ENCODE measurements around the gene TEX36.

Gene TEX36

DNA sequence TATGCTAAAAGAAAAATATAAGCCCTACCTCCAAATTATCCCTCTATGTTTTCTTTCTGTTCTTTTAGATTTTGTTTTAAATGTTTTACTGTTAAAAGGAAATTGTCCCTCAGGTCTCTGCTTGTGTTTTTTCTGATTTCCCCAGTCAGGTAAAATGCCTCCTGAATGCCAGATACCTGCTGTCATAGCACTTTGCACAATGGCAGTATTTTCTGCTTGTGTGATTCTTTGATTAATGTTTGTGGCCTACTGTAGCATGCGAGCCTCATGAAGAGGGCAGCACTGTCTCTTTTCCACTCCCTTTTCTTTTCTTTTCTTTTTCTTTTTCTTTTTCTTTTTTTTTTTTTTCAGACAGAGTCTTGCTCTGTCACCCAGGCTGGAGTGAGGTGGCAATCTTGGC is 71.2 kb downstream of the TEX36 start:
- DNase-seq (ENCODE audit: extremely low read depth, insufficient read length), result no peak

GRCh38 chr10:125611216-125611615 is 71.7 kb downstream of the TEX36 start:
- TF ChIP-seq, protein P1, sequence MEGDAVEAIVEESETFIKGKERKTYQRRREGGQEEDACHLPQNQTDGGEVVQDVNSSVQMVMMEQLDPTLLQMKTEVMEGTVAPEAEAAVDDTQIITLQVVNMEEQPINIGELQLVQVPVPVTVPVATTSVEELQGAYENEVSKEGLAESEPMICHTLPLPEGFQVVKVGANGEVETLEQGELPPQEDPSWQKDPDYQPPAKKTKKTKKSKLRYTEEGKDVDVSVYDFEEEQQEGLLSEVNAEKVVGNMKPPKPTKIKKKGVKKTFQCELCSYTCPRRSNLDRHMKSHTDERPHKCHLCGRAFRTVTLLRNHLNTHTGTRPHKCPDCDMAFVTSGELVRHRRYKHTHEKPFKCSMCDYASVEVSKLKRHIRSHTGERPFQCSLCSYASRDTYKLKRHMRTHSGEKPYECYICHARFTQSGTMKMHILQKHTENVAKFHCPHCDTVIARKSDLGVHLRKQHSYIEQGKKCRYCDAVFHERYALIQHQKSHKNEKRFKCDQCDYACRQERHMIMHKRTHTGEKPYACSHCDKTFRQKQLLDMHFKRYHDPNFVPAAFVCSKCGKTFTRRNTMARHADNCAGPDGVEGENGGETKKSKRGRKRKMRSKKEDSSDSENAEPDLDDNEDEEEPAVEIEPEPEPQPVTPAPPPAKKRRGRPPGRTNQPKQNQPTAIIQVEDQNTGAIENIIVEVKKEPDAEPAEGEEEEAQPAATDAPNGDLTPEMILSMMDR (IDR thresholded peaks at IDR 0.05; ENCODE audit: insufficient read depth, low read length, poor library complexity, severe bottlenecking), result no peak
- no peaks in the 10 kb centered on the region for H3K27me3 ChIP-seq (replicated peaks; ENCODE audit: control insufficient read depth, insufficient read depth, low read length)
- no peak for DNase-seq (ENCODE audit: extremely low read depth, insufficient read length)
- H3K4me3 ChIP-seq (replicated peaks; ENCODE audit: low read depth, low read length), result no peak overlapping the region
- no peaks in the 10 kb centered on the region for H3K36me3 ChIP-seq (ENCODE audit: control insufficient read depth, insufficient read depth, low read length)

More for the DNA sequence above, 71.2 kb downstream of the TEX36 start:
- H3K27me3 ChIP-seq (replicated peaks; ENCODE audit: control insufficient read depth, insufficient read depth, low read length), result no peaks in the 10 kb centered on the region
- TF ChIP-seq, protein P1 (IDR thresholded peaks at IDR 0.05; ENCODE audit: insufficient read depth, low read length, poor library complexity, severe bottlenecking), result no peak
- no peaks in the 10 kb centered on the region for H3K36me3 ChIP-seq (ENCODE audit: control insufficient read depth, insufficient read depth, low read length)
- no peak overlapping the region for H3K4me3 ChIP-seq (replicated peaks; ENCODE audit: low read depth, low read length)

DNA sequence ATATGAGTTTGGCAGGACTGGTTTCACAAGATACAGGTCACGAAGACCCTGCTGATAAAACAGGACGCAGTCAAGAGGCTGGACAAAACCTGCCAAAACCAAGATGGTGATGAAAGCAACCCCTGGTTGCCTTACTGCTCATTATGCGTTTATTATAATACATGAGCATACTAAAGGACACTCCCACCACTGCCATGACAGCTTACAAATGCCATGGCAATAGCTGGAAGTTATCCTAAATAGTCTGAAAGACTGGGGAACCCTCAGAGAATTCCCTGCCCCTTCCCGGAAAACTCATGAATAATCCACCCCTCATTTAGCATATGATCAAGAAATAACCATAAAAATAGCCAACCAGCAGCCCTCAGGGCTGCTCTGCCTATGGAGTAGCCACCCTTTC is 73.1 kb downstream of the TEX36 start:
- H3K27me3 ChIP-seq (replicated peaks; ENCODE audit: control insufficient read depth, insufficient read depth, low read length), result no peaks in the 10 kb centered on the region
- H3K36me3 ChIP-seq (ENCODE audit: control insufficient read depth, insufficient read depth, low read length), result no peaks in the 10 kb centered on the region
- H3K4me3 ChIP-seq (replicated peaks; ENCODE audit: low read depth, low read length), result no peak overlapping the region
- TF ChIP-seq, protein P1 (IDR thresholded peaks at IDR 0.05; ENCODE audit: insufficient read depth, low read length, poor library complexity, severe bottlenecking), result no peak
- no peak for DNase-seq (ENCODE audit: extremely low read depth, insufficient read length)

- no peak for DNase-seq (ENCODE audit: extremely low read depth, insufficient read length)
- Histone ChIP-seq H3K36me3 (ENCODE audit: control insufficient read depth, insufficient read depth, low read length) (no peaks in the 10 kb centered on the region), H3K4me3 (replicated peaks; ENCODE audit: low read depth, low read length) (no peak overlapping the region), H3K27me3 (replicated peaks; ENCODE audit: control insufficient read depth, insufficient read depth, low read length) (no peaks in the 10 kb centered on the region)
- TF ChIP-seq, protein P1 (IDR thresholded peaks at IDR 0.05; ENCODE audit: insufficient read depth, low read length, poor library complexity, severe bottlenecking), result no peak
Measured at GRCh38 chr10:125608474-125608873, 74.5 kb downstream of the TEX36 start.

- DNase-seq (ENCODE audit: extremely low read depth, insufficient read length), result no peak
- no peak overlapping the region for H3K4me3 ChIP-seq (replicated peaks; ENCODE audit: low read depth, low read length)
- TF ChIP-seq, protein P1 (IDR thresholded peaks at IDR 0.05; ENCODE audit: insufficient read depth, low read length, poor library complexity, severe bottlenecking), result no peak
- H3K36me3 ChIP-seq (ENCODE audit: control insufficient read depth, insufficient read depth, low read length), result no peaks in the 10 kb centered on the region
- no peaks in the 10 kb centered on the region for H3K27me3 ChIP-seq (replicated peaks; ENCODE audit: control insufficient read depth, insufficient read depth, low read length)
Measured at GRCh38 chr10:125607689-125608290, 75.2 kb downstream of the TEX36 start.
